DOHH2 (cell line): ENCODE data around the gene EHD3.

Source experiments
- CTCF ChIP-seq: fragments of 200-600 bp; sonication (generic); IDR thresholded peaks from one replicate; pipeline ENCODE4 v1.5.1; 2014; ENCODE audit warnings: antibody characterized with exemption, mild to moderate bottlenecking, low read depth, low read length; ENCODE audit not compliant: poor library complexity, severe bottlenecking
- EZH2phosphoT487 ChIP-seq: fragments of 200-600 bp; sonication (generic); IDR thresholded peaks from 2 replicates; pipeline ENCODE4 v1.6.1; 2017; ENCODE audit warnings: borderline replicate concordance, mild to moderate bottlenecking, antibody characterized with exemption, low read length, moderate library complexity, mixed read lengths

GRCh38 chr2:31197669-31198068, 36.3 kb upstream of the EHD3 start:
- TF ChIP-seq CTCF (no peak), EZH2phosphoT487 (no peak)
